AG04449 (cell line): ENCODE results near the gene SMG6.
A peak's percentile ranks its signal among the peaks of the same experiment; 100 is the strongest.

ENCODE experiments used
- CTCF ChIA-PET: fragments of 350-600 bp; formaldehyde crosslinking; extraction: SDS; loops from one replicate; lab custom pipeline; 2021; ENCODE audit warnings: antibody characterized with exemption; lab: Yijun Ruan, JAX
- POLR2A ChIA-PET: fragments of 400-600, 350-600 bp; formaldehyde crosslinking; extraction: SDS; loops from one replicate; lab custom pipeline; 2020; ENCODE audit warnings: antibody characterized with exemption, inconsistent platforms; lab: Yijun Ruan, JAX
- DNase-seq: peaks from one replicate; pipeline ENCODE4 v3.0.0-alpha.2; 2010; ENCODE audit warnings: low read depth, low spot score
- H3K4me3 ChIP-seq: 2 replicates; pipeline ENCODE4 v1.5.1; 2011; ENCODE audit warnings: low read depth, mild to moderate bottlenecking, control low read depth, low read length
- CTCF ChIP-seq: IDR thresholded peaks from one replicate; pipeline ENCODE4 v1.5.1; 2011; ENCODE audit warnings: mild to moderate bottlenecking, moderate library complexity, low read length, control low read depth, inconsistent platforms; ENCODE audit not compliant: insufficient read depth; ENCODE audit errors: missing control alignments

The SMG6 gene

GRCh38 chr17:2050300-2051060, 253.1 kb downstream of the SMG6 start:
- no peak for DNase-seq
- peak overlapping the region; percentile 56 for H3K4me3 ChIP-seq
- POLR2A ChIA-PET, result no interaction called here
- CTCF ChIA-PET, result interaction anchor here (0.8 to 1.9 kb wide), 7 partner anchors 24 to 245 kb away, joined by 3 to 20 read pairs (median 4); no protein-coding TSS in a partner anchor
- TF ChIP-seq CTCF, result no peak

- no peak for DNase-seq
- TF ChIP-seq CTCF, result no peak
- POLR2A ChIA-PET, result no interaction called here
- peak overlapping the region; percentile 71 for H3K4me3 ChIP-seq
- CTCF ChIA-PET, result interaction anchor here (0.8 to 2.0 kb wide), 7 partner anchors 141 to 215 kb away, joined by 3 to 8 read pairs (median 4); no protein-coding TSS in a partner anchor
These were observed 254.0 kb downstream of the SMG6 start for GRCh38 chr17:2049333-2050299.

GRCh38 chr17:2048805-2049204, 254.8 kb downstream of the SMG6 start:
- ChIA-PET CTCF (interaction anchor here (1.2 to 2.0 kb wide), 6 partner anchors 140 to 216 kb away, joined by 3 to 8 read pairs (median 4); no protein-coding TSS in a partner anchor), POLR2A (no interaction called here)
- H3K4me3 ChIP-seq, result peak overlapping the region; percentile 71
- TF ChIP-seq CTCF, result no peak
- no peak for DNase-seq

- ChIA-PET CTCF (interaction anchor here (1.4 to 2.0 kb wide), 5 partner anchors 17 to 204 kb away, joined by 3 to 8 read pairs (median 5); no protein-coding TSS in a partner anchor), POLR2A (no interaction called here)
- H3K4me3 ChIP-seq, result no peak overlapping the region
- no peak for DNase-seq
- no peak for TF ChIP-seq CTCF
These were observed 256.0 kb downstream of the SMG6 start for GRCh38 chr17:2047590-2047989.

GRCh38 chr17:2044263-2044894, 259.2 kb downstream of the SMG6 start:
- ChIA-PET POLR2A (interaction anchor here (0.6 to 1.8 kb wide), 3 partner anchors 186 to 328 kb away, joined by 3 read pairs; no protein-coding TSS in a partner anchor), CTCF (interaction anchor here (0.7 to 2.5 kb wide), 8 partner anchors 10 to 200 kb away, joined by 3 to 11 read pairs (median 4); partner anchors contain the start of gene HIC1)
- DNase-seq, result no peak

More at GRCh38 chr17:2044263-2044894, 259.2 kb downstream of the SMG6 start:
- H3K4me3 ChIP-seq, result no peak overlapping the region
- no peak for TF ChIP-seq CTCF
